Measurements from ENCODE around the gene MSI2.

MSI2 gene

GRCh38 chr17:57626520-57627210, 370.3 kb downstream of the MSI2 start:
- DNase-seq (ENCODE audit: low read depth in 1 of 2, low spot score in 1 of 2): no peak

DNA sequence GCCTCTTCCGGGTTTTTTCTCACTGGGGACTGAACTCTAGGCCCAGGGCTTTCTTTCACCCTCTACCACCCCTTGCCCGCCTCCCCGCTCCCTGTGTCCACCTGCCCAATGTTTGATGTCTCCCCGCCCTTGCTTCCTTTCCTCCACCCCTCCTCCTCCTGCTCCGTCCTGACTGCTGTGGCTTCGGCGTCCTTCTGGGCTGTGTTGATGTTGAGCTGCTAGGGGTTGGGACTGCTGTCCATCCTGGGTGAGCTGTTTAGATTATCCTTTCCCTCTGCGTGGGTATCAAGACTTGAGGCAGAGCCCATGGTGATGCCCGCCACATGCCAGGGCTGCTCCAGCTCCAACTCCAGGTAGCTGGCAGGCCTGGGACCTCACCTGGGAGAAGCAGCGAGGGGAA, 371.3 kb downstream of the MSI2 start:
- DNase-seq (ENCODE audit: low read depth in 1 of 2, low spot score in 1 of 2): no peak

DNA sequence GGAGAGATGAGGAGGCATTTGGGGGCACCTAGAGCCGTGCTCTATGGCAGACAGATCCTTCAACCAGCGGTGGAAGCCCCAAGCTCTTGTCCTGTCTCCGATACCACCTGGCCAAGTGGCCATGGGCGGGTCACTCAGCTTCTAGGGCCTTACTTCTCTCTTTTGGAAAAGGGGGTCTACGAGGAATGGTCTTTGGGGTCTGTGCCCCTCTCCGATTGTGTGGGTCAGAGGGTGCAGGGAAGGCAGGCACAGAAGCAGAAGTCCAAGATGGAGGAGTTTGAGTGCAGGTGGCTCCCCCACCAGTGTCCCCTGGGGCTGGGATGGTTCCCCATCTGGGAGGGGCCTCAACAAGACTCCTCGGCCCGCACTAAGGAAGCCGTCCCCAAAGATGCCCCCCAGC, 372.1 kb downstream of the MSI2 start:
- DNase-seq (ENCODE audit: low read depth in 1 of 2, low spot score in 1 of 2): no peak

DNA sequence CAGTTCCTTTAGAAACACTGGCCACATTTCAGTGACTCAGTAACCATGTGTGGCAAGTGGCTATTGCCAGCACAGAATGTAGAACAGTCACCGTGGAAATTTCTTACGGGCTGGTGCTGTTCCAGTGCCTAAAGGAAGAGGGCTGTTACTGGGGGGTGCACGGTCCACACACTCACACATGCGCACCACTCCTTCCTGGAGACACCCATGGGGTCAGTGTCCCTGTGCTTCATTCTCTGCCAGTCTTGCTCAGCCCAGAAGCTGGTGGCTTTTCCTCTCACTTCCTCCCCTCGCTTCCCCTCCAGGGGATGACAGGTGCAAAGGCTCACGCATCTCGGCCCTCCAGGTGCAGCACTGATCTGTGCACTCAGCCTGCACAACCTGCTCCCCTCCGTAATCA, 373.1 kb downstream of the MSI2 start:
- DNase-seq (ENCODE audit: low read depth in 1 of 2, low spot score in 1 of 2): no peak

- DNase-seq (ENCODE audit: low read depth in 1 of 2, low spot score in 1 of 2): no peak
Measured at GRCh38 chr17:57629886-57630285, 373.6 kb downstream of the MSI2 start.

- DNase-seq (ENCODE audit: low read depth in 1 of 2, low spot score in 1 of 2): no peak
Measured at GRCh38 chr17:57630736-57631135, 374.4 kb downstream of the MSI2 start.

GRCh38 chr17:57631871-57632270, 375.5 kb downstream of the MSI2 start:
- DNase-seq (ENCODE audit: low read depth in 1 of 2, low spot score in 1 of 2): no peak

GRCh38 chr17:57632294-57632693, 376.0 kb downstream of the MSI2 start:
- DNase-seq (ENCODE audit: low read depth in 1 of 2, low spot score in 1 of 2): no peak

GRCh38 chr17:57633236-57633635, 376.9 kb downstream of the MSI2 start:
- DNase-seq (ENCODE audit: low read depth in 1 of 2, low spot score in 1 of 2): no peak

DNA sequence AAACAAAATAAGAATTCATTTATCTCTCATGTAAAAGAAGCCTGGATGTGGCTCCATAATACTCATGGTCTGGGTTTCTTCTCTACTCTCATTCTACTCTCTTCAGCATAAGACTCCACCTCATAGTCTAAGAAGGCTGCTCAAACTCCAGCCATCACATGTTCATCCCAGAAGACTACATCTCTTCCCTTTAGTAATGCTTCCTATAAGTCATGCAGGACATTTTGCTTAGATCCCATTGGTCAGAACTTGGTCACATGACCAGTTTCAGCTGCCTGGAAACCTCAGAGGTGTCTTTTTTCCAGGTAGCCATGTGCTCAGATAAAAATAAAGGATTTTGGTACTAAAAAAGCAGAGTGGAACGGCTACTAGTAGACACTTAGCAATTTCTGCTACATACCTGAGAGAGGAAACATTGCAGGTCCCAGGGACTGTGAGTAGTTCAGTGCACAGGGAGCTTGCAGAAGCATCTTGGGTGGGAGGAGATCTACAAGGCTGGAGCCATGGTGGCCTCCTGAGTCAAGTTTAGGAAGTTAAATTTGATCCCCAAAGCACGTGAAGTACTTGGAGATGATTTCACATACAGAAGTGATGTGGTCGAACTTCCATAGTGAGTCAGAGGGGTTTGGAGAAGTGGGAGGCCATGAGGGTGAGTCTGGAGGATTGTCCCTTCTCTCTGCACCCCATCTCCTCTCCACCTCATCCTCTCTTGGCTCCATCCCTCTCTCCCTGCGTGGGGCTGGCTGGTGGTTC, 378.6 kb downstream of the MSI2 start:
- DNase-seq (ENCODE audit: low read depth in 1 of 2, low spot score in 1 of 2): no peak

- DNase-seq (ENCODE audit: low read depth in 1 of 2, low spot score in 1 of 2): no peak
Measured at GRCh38 chr17:57636274-57636673, 380.0 kb downstream of the MSI2 start.

GRCh38 chr17:57636985-57637665, 380.8 kb downstream of the MSI2 start:
- no peak for DNase-seq (ENCODE audit: low read depth in 1 of 2, low spot score in 1 of 2)

DNA sequence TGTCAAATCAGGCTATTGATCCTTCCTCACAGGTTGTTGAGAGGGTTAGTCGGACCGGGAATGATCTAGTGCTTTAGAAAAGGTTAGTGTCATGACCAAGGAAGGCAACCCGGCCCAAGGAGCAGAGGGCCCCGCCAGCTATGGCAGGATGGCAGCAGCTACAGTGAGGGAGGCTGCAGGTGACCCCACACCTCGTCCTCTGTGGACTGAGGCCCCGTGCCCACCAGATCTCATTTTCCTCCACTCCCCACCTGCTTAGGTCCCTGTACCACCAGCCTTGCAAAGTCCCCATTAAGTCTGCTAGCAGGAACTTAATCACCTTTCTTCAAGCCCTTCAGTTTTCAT, 381.3 kb downstream of the MSI2 start:
- no peak for DNase-seq (ENCODE audit: low read depth in 1 of 2, low spot score in 1 of 2)

- no peak for DNase-seq (ENCODE audit: low read depth in 1 of 2, low spot score in 1 of 2)
Measured at GRCh38 chr17:57638284-57638683, 382.0 kb downstream of the MSI2 start.

GRCh38 chr17:57639381-57639780, 383.1 kb downstream of the MSI2 start:
- DNase-seq (ENCODE audit: low read depth in 1 of 2, low spot score in 1 of 2): no peak

GRCh38 chr17:57640079-57640478, 383.8 kb downstream of the MSI2 start:
- no peak for DNase-seq (ENCODE audit: low read depth in 1 of 2, low spot score in 1 of 2)

- DNase-seq (ENCODE audit: low read depth in 1 of 2, low spot score in 1 of 2): no peak
Measured at GRCh38 chr17:57641761-57642160, 385.4 kb downstream of the MSI2 start.

DNA sequence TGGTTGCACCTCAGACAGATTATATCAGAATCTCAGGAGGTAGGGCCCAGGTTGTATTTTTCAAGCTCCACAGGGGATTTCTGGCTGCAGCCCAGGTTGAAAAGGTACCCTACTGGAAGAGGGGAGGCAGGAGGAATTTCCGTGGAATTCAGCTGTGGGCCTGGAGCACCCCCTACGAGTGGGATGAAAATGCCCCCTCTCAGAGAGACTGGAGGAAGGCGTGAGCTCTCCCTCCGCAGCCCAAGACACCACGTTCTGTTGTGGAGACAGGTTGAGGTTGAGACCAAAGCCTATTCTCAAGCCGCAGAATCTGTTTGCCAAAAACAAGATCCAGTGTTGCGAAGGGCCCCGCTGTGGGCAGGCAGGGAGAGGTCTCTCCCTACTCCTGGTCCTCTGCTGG, 386.7 kb downstream of the MSI2 start:
- no peak for DNase-seq (ENCODE audit: low read depth in 1 of 2, low spot score in 1 of 2)

GRCh38 chr17:57644326-57644725, 388.0 kb downstream of the MSI2 start:
- DNase-seq (ENCODE audit: low read depth in 1 of 2, low spot score in 1 of 2): no peak

DNA sequence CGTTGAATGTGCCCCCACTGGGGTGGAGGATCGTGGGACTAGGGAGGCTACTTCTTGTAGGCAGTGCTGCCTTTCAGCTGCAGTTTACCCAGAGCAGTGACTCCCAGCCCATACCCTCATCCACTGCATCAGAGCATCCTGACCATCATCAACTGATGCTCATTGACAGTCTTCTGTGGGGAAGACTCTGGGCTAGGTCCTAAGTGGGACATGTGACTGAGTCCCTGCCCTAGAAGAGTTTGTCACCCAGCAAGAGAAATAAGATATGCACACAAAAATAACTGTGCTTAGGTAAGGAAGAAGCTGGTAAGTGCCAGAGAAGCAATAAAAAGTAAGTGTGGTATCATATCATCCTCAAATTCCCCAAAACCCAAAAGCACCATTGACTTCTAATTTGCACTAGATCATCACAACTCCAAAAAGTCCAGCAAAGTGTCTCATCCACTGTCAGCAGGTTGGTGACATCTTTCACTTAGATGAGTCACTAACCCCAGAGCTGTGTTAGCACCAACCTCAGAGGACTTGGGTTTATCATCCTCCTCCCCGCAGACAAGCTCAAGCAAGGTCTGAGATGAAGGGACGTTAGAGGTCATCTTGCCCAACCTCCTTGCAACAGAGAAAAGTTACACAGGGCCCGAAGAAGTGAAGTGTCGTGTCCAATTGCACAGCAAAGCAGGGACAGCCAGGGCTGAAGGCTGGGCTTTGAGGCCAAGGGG, 389.8 kb downstream of the MSI2 start:
- no peak for DNase-seq (ENCODE audit: low read depth in 1 of 2, low spot score in 1 of 2)

- DNase-seq (ENCODE audit: low read depth in 1 of 2, low spot score in 1 of 2): no peak
Measured at GRCh38 chr17:57648720-57649119, 392.4 kb downstream of the MSI2 start.

- DNase-seq (ENCODE audit: low read depth in 1 of 2, low spot score in 1 of 2): no peak
Measured at GRCh38 chr17:57649191-57649590, 392.9 kb downstream of the MSI2 start.

Measured in activated CD4-positive, alpha-beta T cell treated with anti-CD3 and anti-CD28 coated beads, Interleukin-2, amount 50 U/mL, for 24 hours (primary cell).